GM23248 (cell line): ENCODE measurements around the gene KHSRP. TPM values are rescaled to one million over a fixed set of nuclear protein-coding genes. Genes with fewer than 3 reads are reported as not detected.

ENCODE experiments used
- DNase-seq: peaks from one replicate; pipeline ENCODE4 v3.0.0-alpha.2; 2015
- H2AFZ ChIP-seq: fragments of 200-600 bp; sonication (generic); 2 replicates; pipeline ENCODE4 v1.6.1; 2016; ENCODE audit warnings: antibody characterized with exemption
- H3F3A ChIP-seq: fragments of 200-600 bp; sonication (generic); 2 replicates; pipeline ENCODE4 v1.6.1; 2016; ENCODE audit warnings: mild to moderate bottlenecking, antibody characterized with exemption, mixed run types; ENCODE audit not compliant: insufficient read depth
- H3K27ac ChIP-seq: fragments of 200-600 bp; sonication (generic); 2 replicates; pipeline ENCODE4 v1.5.1; 2016; ENCODE audit warnings: mild to moderate bottlenecking
- H3K27me3 ChIP-seq: fragments of 200-600 bp; sonication (generic); replicated peaks from 2 replicates; pipeline ENCODE4 v1.6.1; 2016; ENCODE audit warnings: mild to moderate bottlenecking; ENCODE audit not compliant: insufficient read depth
- H3K36me3 ChIP-seq: fragments of 200-600 bp; sonication (generic); 2 replicates; pipeline ENCODE4 v1.6.1; 2016; ENCODE audit warnings: low read depth, mild to moderate bottlenecking
- H3K4me1 ChIP-seq: fragments of 200-600 bp; sonication (generic); 2 replicates; pipeline ENCODE4 v1.6.1; 2016; ENCODE audit warnings: mild to moderate bottlenecking; ENCODE audit not compliant: insufficient read depth
- H3K4me2 ChIP-seq: fragments of 200-600 bp; sonication (generic); one replicate; pipeline ENCODE4 v1.6.1; 2016; ENCODE audit warnings: mild to moderate bottlenecking; ENCODE audit not compliant: unreplicated experiment
- H3K4me3 ChIP-seq: fragments of 200-600 bp; sonication (generic); 2 replicates; pipeline ENCODE4 v1.5.1; 2016; ENCODE audit warnings: mild to moderate bottlenecking
- H3K79me2 ChIP-seq: fragments of 200-600 bp; sonication (generic); 2 replicates; pipeline ENCODE4 v1.6.1; 2016; ENCODE audit warnings: mild to moderate bottlenecking; ENCODE audit not compliant: insufficient read depth
- H3K9ac ChIP-seq: fragments of 200-600 bp; sonication (generic); 2 replicates; pipeline ENCODE4 v1.6.1; 2016; ENCODE audit warnings: mild to moderate bottlenecking
- H3K9me2 ChIP-seq: fragments of 200-600 bp; sonication (generic); 2 replicates; pipeline ENCODE4 v1.6.1; 2016; ENCODE audit warnings: mixed run types, mild to moderate bottlenecking, moderate library complexity; ENCODE audit not compliant: insufficient read depth
- H3K9me3 ChIP-seq: fragments of 200-600 bp; sonication (generic); one replicate; pipeline ENCODE4 v1.6.1; 2017; ENCODE audit warnings: low read depth
- H4K20me1 ChIP-seq: fragments of 200-600 bp; sonication (generic); 2 replicates; pipeline ENCODE4 v1.6.0; 2016; ENCODE audit not compliant: insufficient read depth
- EZH2 ChIP-seq: fragments of 200-600 bp; sonication (generic); IDR thresholded peaks from 2 replicates; pipeline ENCODE4 v1.6.1; 2018; ENCODE audit warnings: antibody characterized with exemption, mild to moderate bottlenecking; ENCODE audit not compliant: insufficient read depth, poor library complexity, severe bottlenecking
- EZH2phosphoT487 ChIP-seq: fragments of 200-600 bp; sonication (generic); IDR thresholded peaks from 2 replicates; pipeline ENCODE4 v1.6.1; 2018; ENCODE audit warnings: antibody characterized with exemption, moderate library complexity, mild to moderate bottlenecking, low read depth; ENCODE audit not compliant: insufficient read depth
- WGBS, 2 experiments: methylation state at CpG; one replicate each; pipeline ENCODE4 v1.1.6; 2015 to 2017; ENCODE audit warnings: low lambda C conversion rate in 2 of 2, low coverage in 1 of 2; ENCODE audit errors: missing lambda C conversion rate in 2 of 2; 5-methylcytosine and 5-hydroxymethylcytosine counted together
- in situ Hi-C: fragments of 300-500 bp; cut with MboI; formaldehyde crosslinking; loops from 2 replicates; pipeline ENCODE4 v1.15.0; 2020
- polyA plus RNA-seq: library from polyadenylated mRNA; unstranded; fragments of >200 nt; fragmentation: Nextera tagmentation; extraction: Ambion mirVana; gene quantifications from 2 replicates; pipeline ENCODE4 v1.2.1, GENCODE V29; 2016
- total RNA-seq: library from RNA; depleted of rRNA; stranded (reverse); fragments of >200 nt; shearing (Covaris generic); gene quantifications from 2 replicates; pipeline ENCODE4 v1.2.3, GENCODE V29; 2014

KHSRP gene
- total and polyA plus RNA-seq, 2 experiments from 2014 or later = 17.3 to 61.6 TPM

DNA sequence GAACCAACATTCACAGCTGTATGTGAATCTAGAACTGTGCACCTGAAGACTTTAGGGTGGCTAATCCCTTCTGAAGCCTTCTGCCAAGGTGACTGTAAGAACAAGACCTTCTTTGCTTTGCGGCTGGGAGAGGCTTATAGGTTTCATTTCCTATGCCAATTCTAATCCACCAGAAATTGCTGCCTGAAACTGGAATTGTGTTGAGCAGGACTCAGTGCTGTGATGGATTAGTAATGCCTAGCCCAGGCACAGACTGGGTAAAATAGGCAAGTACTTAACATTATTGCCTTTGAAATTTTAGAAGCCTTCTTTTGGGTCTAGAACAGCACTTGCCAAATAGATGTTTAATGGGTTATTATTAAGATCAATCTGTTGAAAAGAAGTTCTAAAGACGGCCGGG is 23.4 kb upstream of the KHSRP start:
- DNase-seq = no peak
- TF ChIP-seq EZH2phosphoT487 (no peak), EZH2 (no peak)
- H3K4me1 ChIP-seq = no peaks in the 10 kb centered on the region
- no peaks in the 10 kb centered on the region for H3K27me3 ChIP-seq
- no peaks in the 10 kb centered on the region for H3K9me3 ChIP-seq
- no peaks in the 10 kb centered on the region for H4K20me1 ChIP-seq
- no peaks in the 10 kb centered on the region for H3K9me2 ChIP-seq
- H3K4me3 ChIP-seq = no peak overlapping the region
- H3K9ac ChIP-seq = no peak overlapping the region
- 77 to 80% methylated on average over 3 of the region's 3 CpGs for WGBS, 2 experiments
- no peaks in the 10 kb centered on the region for H3K36me3 ChIP-seq
- H3F3A ChIP-seq = no peaks in the 10 kb centered on the region
- no peak overlapping the region for H2AFZ ChIP-seq
- no peak overlapping the region for H3K27ac ChIP-seq
- H3K4me2 ChIP-seq = no peak overlapping the region
- no peaks in the 10 kb centered on the region for H3K79me2 ChIP-seq
- in situ Hi-C loops = no loop called here

DNA sequence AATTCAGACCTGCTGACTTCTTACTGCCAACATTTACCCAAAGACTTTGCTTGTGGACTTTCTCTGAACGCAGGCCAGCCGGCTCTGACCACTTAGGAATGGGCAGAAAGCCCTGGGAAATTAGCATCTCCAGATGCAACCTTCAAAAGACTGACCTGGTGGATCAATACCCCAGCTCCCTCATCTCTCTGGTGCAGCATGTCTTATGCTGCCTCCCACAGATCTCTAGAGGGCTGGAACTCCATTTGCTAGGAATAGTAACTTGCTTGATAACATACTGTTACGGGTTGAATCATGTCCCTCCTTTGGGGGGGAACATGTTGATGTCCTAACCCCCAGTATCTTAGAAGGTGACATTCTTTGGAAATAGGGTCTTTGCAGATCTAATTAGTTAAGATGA is 21.8 kb upstream of the KHSRP start:
- 81 to 91% methylated on average over 3 of the region's 3 CpGs for WGBS, 2 experiments
- no peaks in the 10 kb centered on the region for H3K9me3 ChIP-seq
- H3K4me3 ChIP-seq = no peak overlapping the region
- no peaks in the 10 kb centered on the region for H3K9me2 ChIP-seq
- TF ChIP-seq EZH2phosphoT487 = no peak
- no peak for TF ChIP-seq EZH2
- no peak overlapping the region for H2AFZ ChIP-seq
- H3K27me3 ChIP-seq = no peaks in the 10 kb centered on the region
- no peak overlapping the region for H3K27ac ChIP-seq
- no peaks in the 10 kb centered on the region for H3F3A ChIP-seq
- no peaks in the 10 kb centered on the region for H3K36me3 ChIP-seq
- H4K20me1 ChIP-seq = no peaks in the 10 kb centered on the region
- no peaks in the 10 kb centered on the region for H3K79me2 ChIP-seq
- DNase-seq = no peak
- H3K4me2 ChIP-seq = no peak overlapping the region
- in situ Hi-C loops = no loop called here
- H3K9ac ChIP-seq = no peak overlapping the region
- H3K4me1 ChIP-seq = no peaks in the 10 kb centered on the region

DNA sequence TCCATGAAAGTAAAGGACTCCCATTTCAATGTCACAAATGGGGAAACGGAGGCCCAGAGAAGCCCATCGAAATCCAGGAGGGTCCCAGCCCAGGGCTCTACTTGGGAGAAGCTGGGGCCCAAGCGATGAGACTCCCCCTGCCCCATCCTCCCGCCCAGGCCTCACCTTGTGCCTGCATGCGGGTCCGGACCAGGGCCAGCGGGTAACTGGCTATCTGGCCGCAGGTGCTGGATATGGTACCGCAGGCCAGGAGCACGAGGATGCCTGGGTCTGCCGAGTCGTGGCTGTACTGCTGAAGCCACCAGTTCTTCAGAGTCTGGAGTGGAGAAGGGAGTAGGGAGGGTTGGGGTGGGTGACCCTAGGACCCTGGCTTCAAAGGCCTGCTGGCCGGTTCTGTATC is 19.4 kb upstream of the KHSRP start:
- Histone ChIP-seq H3K4me3 (no peak overlapping the region), H3F3A (no peaks in the 10 kb centered on the region), H3K9me2 (no peaks in the 10 kb centered on the region), H2AFZ (no peak overlapping the region), H3K4me2 (no peak overlapping the region), H3K36me3 (no peaks in the 10 kb centered on the region), H4K20me1 (no peaks in the 10 kb centered on the region), H3K4me1 (no peaks in the 10 kb centered on the region), H3K27ac (no peak overlapping the region), H3K79me2 (no peaks in the 10 kb centered on the region), H3K9me3 (no peaks in the 10 kb centered on the region), H3K27me3 (no peaks in the 10 kb centered on the region), H3K9ac (no peak overlapping the region)
- in situ Hi-C loops = no loop called here
- 87 to 88% methylated on average over 13 of the region's 13 CpGs for WGBS, 2 experiments
- TF ChIP-seq EZH2phosphoT487 (no peak), EZH2 (no peak)
- DNase-seq = no peak

DNA sequence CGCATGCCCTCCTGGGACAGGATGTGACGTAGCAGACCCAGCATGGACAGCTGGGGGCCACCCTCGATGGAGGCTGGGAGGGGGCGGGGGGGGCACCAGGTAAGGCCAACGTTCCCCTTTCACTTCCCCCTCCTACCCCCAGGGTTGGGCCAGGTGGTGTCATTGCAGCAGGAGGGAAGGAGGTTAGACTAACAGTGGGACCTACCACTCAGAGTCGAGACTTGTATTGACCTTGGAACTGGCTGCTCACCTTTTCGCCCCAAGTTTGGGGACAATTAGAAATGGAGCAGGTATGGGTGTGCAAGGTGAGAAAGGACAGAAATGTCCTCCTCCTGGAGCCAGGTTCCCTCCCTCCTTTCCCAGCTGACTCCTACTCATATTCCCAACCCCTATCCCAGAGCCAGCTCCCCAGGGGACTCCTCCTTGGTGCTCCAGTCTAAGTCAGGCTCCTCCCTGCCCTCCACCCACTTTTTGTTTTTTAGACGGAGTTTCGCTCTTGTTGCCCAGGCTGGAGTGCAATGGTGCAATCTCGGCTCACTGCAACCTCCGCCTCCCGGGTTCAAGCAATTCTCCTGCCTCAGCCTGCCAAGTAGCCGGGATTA is 17.6 kb upstream of the KHSRP start:
- no peak overlapping the region for H3K27ac ChIP-seq
- H3K4me3 ChIP-seq = no peak overlapping the region
- H3K9ac ChIP-seq = no peak overlapping the region
- H3K79me2 ChIP-seq = no peaks in the 10 kb centered on the region
- no peaks in the 10 kb centered on the region for H3K9me2 ChIP-seq
- H3K27me3 ChIP-seq = no peaks in the 10 kb centered on the region
- 74 to 86% methylated on average over 11 to 13 of the region's 13 CpGs for WGBS, 2 experiments
- H3F3A ChIP-seq = no peaks in the 10 kb centered on the region
- H3K4me1 ChIP-seq = no peaks in the 10 kb centered on the region
- DNase-seq = no peak
- no peak overlapping the region for H2AFZ ChIP-seq
- no peaks in the 10 kb centered on the region for H4K20me1 ChIP-seq
- no peaks in the 10 kb centered on the region for H3K9me3 ChIP-seq
- no peak overlapping the region for H3K4me2 ChIP-seq
- H3K36me3 ChIP-seq = no peaks in the 10 kb centered on the region
- in situ Hi-C loops = no loop called here
- no peak for TF ChIP-seq EZH2phosphoT487
- TF ChIP-seq EZH2 = no peak

DNA sequence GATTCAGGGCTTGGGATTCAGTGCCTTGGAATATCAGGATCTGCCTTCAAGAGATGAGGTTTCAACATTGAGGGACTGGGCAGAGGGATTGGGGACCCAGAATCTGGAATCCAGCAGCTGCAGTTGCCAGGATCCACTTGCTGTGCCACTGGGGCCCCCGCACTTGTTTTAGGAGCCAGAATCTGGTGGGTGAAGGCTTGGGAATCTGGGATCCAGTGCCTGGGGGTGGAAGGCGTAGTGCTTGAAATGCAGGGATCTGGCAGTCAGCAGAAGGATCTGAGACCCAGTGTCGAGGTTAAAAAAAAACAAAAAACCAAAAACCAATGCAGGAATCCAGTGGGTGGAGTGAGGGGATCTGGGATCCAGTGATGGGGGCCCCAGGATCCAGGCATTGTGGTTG is 16.3 kb upstream of the KHSRP start:
- 68 to 77% methylated on average over 3 of the region's 3 CpGs for WGBS, 2 experiments

More for the DNA sequence above, 16.3 kb upstream of the KHSRP start:
- Histone ChIP-seq H3K27ac (no peak overlapping the region), H3K9me2 (no peaks in the 10 kb centered on the region), H3K9me3 (no peaks in the 10 kb centered on the region), H3K9ac (no peak overlapping the region), H3K4me2 (no peak overlapping the region), H3K27me3 (no peaks in the 10 kb centered on the region), H2AFZ (no peak overlapping the region), H4K20me1 (no peaks in the 10 kb centered on the region), H3K79me2 (no peaks in the 10 kb centered on the region), H3K4me3 (no peak overlapping the region), H3K4me1 (no peaks in the 10 kb centered on the region), H3K36me3 (no peaks in the 10 kb centered on the region), H3F3A (no peaks in the 10 kb centered on the region)
- DNase-seq = no peak
- in situ Hi-C loops = no loop called here
- TF ChIP-seq EZH2 (no peak), EZH2phosphoT487 (no peak)
